GM20431 (cell line): ENCODE measurements around the gene ALG14.
"Not testable (repeated sequence)": the region's sequence is repeated elsewhere in the genome, so short reads cannot be mapped to it uniquely, and the experiment has no call there.

Source experiments
- in situ Hi-C: fragments of 300-500 bp; cut with MseI, MboI; formaldehyde crosslinking; loops from one replicate; pipeline ENCODE4 v1.15.0; 2020; ENCODE audit warnings: low sequenced_read_pairs; ENCODE audit not compliant: unreplicated experiment

ALG14 gene

DNA sequence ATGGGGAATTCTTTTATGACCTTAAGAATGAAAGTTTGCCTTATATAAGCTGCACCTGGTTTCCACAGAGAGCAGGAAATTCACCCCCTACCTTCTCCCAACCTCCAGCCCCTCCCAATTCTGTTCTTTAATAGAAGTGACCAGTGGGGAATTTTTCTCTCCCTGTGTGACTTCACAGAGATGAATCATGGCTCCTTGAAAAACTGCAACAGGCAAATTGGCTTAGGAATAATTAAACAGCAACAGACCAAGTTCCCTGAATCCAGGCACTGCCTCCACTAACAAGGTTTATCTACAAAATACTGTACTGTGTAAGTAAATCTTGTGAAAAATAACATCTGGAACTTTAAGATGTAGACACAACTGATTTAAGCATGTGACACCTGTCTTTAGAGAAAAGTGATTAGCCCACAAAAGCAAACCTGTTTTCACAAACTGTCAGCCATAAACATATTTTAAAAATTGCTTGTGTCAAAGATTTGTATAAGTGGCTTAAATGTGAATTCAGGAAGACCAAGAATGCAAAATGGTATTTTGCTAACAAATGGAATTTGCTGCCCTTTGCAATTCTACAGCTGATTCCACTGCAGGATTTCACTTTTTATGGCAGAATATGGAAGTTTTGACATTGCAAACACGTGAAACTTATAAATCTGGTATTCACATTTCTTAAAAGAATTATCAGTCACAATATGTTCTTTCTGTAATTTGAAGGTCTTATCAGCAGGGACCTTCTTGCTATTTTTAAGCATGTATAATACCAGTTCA lies 54.0 kb downstream of the ALG14 start:
- in situ Hi-C loops = no loop called here

- in situ Hi-C loops = no loop called here
These were observed 55.0 kb downstream of the ALG14 start for GRCh38 chr1:95017775-95018174.

DNA sequence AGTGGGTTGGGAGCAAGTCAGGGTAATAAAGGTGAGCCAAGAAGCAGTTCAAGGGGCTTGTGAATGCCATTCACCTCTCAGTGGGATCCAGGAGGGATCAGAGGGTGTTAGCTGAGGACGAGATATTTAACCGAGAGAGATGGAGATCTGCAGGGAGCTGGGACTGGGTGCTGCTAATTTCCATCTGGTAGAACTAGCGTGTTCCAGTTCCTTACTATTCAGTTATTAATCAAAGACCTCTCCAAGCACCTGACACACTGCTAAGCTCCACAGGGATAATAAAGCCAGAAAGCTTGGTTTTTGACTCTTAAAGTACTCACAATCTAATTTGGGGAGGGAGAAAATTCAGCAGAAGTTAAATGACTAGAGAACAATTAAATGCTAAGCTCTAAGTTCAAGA lies 57.7 kb downstream of the ALG14 start:
- in situ Hi-C loops = no loop called here

- in situ Hi-C loops = no loop called here
These were observed 58.7 kb downstream of the ALG14 start for GRCh38 chr1:95013950-95014574.

DNA sequence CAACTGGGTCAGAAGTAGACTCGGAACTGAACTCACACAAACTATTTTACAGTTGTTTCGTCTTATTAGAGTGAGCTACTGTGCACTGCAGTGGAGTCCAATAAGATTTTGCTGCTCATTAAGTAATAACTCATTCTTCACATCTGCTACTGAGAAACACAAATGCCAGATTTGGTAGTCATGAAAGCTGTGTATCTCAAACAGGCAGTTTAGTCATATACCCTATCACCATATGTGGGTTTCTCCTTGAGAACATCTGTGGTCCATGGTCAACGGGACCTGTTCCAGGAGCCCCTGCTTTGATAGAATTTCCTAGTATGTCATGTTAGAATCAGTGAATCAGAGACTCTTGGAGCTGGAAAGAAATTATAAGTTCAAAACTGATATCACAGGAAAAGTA lies 60.4 kb downstream of the ALG14 start:
- in situ Hi-C loops = no loop called here

GRCh38 chr1:95010158-95010557 lies 62.6 kb downstream of the ALG14 start:
- in situ Hi-C loops = no loop called here

DNA sequence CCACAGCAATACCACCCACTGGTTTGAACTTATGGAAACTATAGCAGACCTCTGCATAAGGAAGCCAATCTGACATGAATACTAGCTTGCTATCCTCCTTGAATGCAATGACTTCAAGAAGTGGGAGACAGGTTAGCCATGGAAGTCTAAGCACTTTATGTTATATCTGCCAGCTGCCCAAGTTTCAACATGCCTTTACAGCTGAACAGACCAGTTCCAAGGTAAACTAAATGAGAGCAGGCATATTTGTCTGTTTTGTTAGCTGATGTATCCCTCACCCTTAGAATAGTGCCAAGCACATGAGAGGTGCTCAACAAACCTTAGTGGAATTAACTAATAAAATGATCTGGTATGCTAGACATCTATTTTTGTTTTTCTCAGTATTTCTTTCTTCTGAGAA lies 65.1 kb downstream of the ALG14 start:
- in situ Hi-C loops = no loop called here

- in situ Hi-C loops = no loop called here
These were observed 66.1 kb downstream of the ALG14 start for GRCh38 chr1:95006681-95007080.

- in situ Hi-C loops = no loop called here
These were observed 67.2 kb downstream of the ALG14 start for GRCh38 chr1:95005584-95005983.

DNA sequence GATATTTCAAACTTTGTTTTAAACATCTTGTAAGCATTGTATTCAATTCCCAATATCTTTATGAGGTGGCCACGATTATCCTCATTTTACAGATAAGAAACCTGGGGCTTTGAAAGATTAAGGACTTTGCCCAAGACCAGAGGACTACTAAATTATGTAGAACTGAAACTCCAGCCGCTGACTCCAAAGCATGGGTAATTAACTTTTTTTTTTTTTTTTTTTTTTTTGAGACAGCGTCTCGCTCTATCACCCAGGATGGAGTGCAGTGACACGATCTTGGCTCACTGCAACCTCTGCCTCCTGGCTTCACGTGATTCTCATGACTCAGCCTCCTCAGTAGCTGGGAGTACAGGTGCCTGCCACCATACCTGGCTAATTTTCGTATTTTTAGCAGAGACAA lies 68.7 kb downstream of the ALG14 start:
- in situ Hi-C loops = no loop called here

DNA sequence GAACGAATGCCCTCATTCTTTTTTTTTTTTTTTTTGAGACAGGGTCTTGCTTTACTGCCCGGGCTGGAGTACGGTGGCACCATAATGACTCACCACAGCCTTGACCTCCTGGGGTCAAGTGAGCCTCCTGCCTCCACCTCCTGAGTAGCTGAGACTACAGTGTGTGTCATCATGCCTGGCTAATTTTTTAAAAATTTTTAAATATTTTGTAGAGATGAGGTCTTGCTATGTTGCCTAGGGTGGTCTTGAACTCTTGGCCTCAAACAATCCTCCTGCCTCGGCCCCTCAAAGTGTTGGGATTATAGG lies 69.4 kb downstream of the ALG14 start:
- in situ Hi-C loops = no loop called here

DNA sequence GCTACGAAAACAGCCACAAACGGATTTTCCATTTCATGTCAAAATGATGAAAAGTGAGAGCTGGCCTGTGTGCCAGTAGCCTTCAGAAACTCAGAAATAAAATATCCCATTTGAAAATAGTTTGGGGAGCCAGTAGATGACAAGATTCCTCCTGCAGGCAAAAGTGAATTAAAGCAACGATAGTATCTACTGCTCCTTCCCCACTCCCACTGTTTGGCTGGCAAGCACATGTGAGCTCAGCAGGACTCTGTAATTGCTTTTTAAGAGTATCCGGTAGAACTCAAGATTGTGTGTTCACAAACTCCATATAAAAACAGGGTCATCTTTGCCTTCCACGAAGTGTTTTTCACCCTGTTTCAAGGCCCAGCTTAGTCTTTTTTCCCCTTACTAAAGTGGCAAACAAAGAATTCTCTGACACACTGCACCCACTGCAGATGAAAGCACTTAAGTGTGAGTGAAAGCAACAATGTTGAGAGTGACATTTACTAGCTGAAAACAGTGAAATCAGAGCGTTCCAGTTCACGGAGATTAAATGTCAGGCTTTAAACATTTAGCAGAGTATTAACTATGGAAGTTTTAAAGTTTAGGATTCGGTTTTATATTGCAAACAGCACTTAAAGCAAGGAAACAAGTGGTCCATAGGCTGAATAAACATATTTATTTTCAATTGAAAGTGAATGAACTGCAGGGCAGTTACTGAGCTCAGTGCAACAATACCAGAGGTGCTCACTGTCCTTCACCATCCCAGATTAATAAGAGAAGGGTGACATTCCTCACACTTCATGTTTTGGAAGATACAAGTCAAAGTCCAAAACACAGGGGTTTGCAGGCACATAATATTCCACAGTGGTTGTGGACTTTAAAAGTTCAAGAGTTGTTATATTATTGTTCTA lies 70.0 kb downstream of the ALG14 start:
- in situ Hi-C loops = no loop called here

GRCh38 chr1:95002164-95002539 lies 70.6 kb downstream of the ALG14 start:
- in situ Hi-C loops = no loop called here

- in situ Hi-C loops = no loop called here
These were observed 73.2 kb downstream of the ALG14 start for GRCh38 chr1:94999456-95000131.

- in situ Hi-C loops = no loop called here
These were observed 74.0 kb downstream of the ALG14 start for GRCh38 chr1:94998748-94999147.

- in situ Hi-C loops = no loop called here
These were observed 74.6 kb downstream of the ALG14 start for GRCh38 chr1:94998114-94998513.

DNA sequence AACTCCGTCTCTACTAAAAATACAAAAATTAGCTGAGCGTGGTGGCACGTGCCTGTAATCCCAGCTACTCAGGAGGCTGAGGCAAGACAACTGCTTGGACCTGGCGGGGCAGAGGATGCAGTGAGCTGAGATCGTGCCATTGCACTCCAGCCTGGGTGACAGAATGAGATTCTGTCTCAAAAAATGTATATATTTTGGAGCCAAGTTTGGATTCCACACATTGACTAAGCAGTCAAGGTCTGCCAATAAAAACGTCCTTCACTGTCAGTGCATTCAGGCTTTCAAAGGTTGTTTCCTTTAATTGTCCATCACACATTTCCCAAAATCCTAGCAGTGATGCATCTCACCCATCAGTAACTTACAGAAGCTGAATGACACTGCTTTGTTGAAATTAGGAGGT lies 77.2 kb downstream of the ALG14 start:
- in situ Hi-C loops = not testable (repeated sequence)

GRCh38 chr1:94994805-94995204 lies 77.9 kb downstream of the ALG14 start:
- in situ Hi-C loops = no loop called here

DNA sequence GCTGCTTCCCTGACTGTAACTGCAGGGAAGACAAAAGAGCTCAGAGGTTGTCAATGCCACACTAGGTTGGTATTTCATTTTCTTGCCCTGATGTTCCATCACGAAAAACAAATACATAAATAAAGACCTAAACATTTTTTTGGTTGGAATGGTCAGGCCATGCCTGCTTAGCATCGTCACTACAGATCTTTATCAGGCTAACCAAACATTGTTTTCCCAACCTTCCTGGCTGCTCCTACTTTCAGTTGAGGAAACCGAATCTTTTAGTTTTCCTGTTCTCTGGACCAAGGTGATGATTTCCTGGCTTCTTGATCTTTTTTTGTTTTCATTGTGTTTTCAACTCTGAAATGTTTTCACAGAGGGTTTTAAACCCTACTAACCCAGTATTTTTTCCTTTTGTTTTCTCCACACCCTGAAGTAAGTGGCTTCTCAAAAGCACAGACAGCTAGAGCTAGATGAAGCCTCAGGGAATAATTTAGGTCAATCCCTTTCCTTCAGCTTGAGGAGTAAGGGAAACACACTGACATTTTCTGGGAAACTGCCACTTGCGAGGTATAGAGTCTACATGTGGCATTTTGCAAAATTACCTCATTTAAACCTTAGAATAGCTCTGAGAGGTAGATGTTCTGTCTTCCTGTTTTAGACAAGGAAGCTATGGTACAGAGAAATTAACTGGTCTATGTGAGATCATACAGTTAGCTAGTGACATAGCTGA lies 78.7 kb downstream of the ALG14 start:
- in situ Hi-C loops = no loop called here
